ENCODE data around the gene ALOX5AP. TPM values are rescaled to one million over a fixed set of nuclear protein-coding genes. Genes with fewer than 3 reads are reported as not detected.

ALOX5AP gene
- total RNA-seq, 1 experiment from 2014 or later = not detected

GRCh38 chr13:30792285-30793000 is 57.1 kb downstream of the ALOX5AP start:
- no peak for DNase-seq (ENCODE audit: low spot score)
- TF ChIP-seq EZH2 (IDR thresholded peaks at IDR 0.05; ENCODE audit: borderline replicate concordance, low read depth, low read length, poor library complexity, severe bottlenecking) (no peak), CTCF (conservative IDR thresholded peaks at IDR 0.05; ENCODE audit: low read depth, low read length) (no peak)
- intact Hi-C loops (cut with micrococcal nuclease; ENCODE audit: unreplicated experiment) = no loop called here
- no peak overlapping the region for H3K4me3 ChIP-seq (ENCODE audit: low read depth, low read length, poor library complexity, severe bottlenecking)
- H3K9me3 ChIP-seq (ENCODE audit: low read depth, low read length, poor library complexity, severe bottlenecking) = no peaks in the 10 kb centered on the region
- CTCF ChIA-PET = interaction anchor here (0.8 kb wide), 1 partner anchor 117 kb away, joined by 3 read pairs; no protein-coding TSS in a partner anchor
- POLR2A ChIA-PET (ENCODE audit: low non-redundant PET) = interaction anchor here (0.7 kb wide), 1 partner anchor 218 kb away, joined by 4 read pairs; no protein-coding TSS in a partner anchor
- no peaks in the 10 kb centered on the region for H3K36me3 ChIP-seq (ENCODE audit: insufficient read depth, low read length, poor library complexity, severe bottlenecking)
- H3K27me3 ChIP-seq (replicated peaks; ENCODE audit: insufficient read depth, low read depth, low read length, poor library complexity) = no peaks in the 10 kb centered on the region
- H3K27ac ChIP-seq (ENCODE audit: low read depth, low read length, poor library complexity, severe bottlenecking) = no peak overlapping the region
- no TSS peak for BruUV-seq (replicated peaks)
- peaks cover 5% of the 10 kb centered on the region for H3K4me1 ChIP-seq (ENCODE audit: insufficient read depth, low read length, poor library complexity, severe bottlenecking)

- ChIA-PET CTCF (no interaction called here), POLR2A (ENCODE audit: low non-redundant PET) (no interaction called here)
- intact Hi-C loops (cut with micrococcal nuclease; ENCODE audit: unreplicated experiment) = loop anchor here (5.0 kb wide), 1 partner anchor 246 kb away; no protein-coding TSS in a partner anchor
- DNase-seq (ENCODE audit: low spot score) = peak; percentile 20
- Histone ChIP-seq H3K4me1 (ENCODE audit: insufficient read depth, low read length, poor library complexity, severe bottlenecking) (peaks cover 32% of the 10 kb centered on the region), H3K9me3 (ENCODE audit: low read depth, low read length, poor library complexity, severe bottlenecking) (no peaks in the 10 kb centered on the region), H3K27ac (ENCODE audit: low read depth, low read length, poor library complexity, severe bottlenecking) (no peak overlapping the region), H3K4me3 (ENCODE audit: low read depth, low read length, poor library complexity, severe bottlenecking) (peak overlapping the region; percentile 23), H3K27me3 (replicated peaks; ENCODE audit: insufficient read depth, low read depth, low read length, poor library complexity) (no peaks in the 10 kb centered on the region), H3K36me3 (ENCODE audit: insufficient read depth, low read length, poor library complexity, severe bottlenecking) (no peaks in the 10 kb centered on the region)
- no peak for TF ChIP-seq EZH2 (IDR thresholded peaks at IDR 0.05; ENCODE audit: borderline replicate concordance, low read depth, low read length, poor library complexity, severe bottlenecking)
- peak; percentile 21; the same call in 1 of the 2 replicates for TF ChIP-seq CTCF (conservative IDR thresholded peaks at IDR 0.05; ENCODE audit: low read depth, low read length)
- BruUV-seq (replicated peaks) = no TSS peak
These were observed 60.8 kb downstream of the ALOX5AP start for GRCh38 chr13:30796132-30796572.

- Histone ChIP-seq H3K4me3 (ENCODE audit: low read depth, low read length, poor library complexity, severe bottlenecking) (peak overlapping the region; percentile 23), H3K27me3 (replicated peaks; ENCODE audit: insufficient read depth, low read depth, low read length, poor library complexity) (no peaks in the 10 kb centered on the region), H3K4me1 (ENCODE audit: insufficient read depth, low read length, poor library complexity, severe bottlenecking) (peaks cover 35% of the 10 kb centered on the region), H3K36me3 (ENCODE audit: insufficient read depth, low read length, poor library complexity, severe bottlenecking) (no peaks in the 10 kb centered on the region), H3K27ac (ENCODE audit: low read depth, low read length, poor library complexity, severe bottlenecking) (no peak overlapping the region), H3K9me3 (ENCODE audit: low read depth, low read length, poor library complexity, severe bottlenecking) (no peaks in the 10 kb centered on the region)
- BruUV-seq (replicated peaks) = no TSS peak
- POLR2A ChIA-PET (ENCODE audit: low non-redundant PET) = no interaction called here
- CTCF ChIA-PET = no interaction called here
- intact Hi-C loops (cut with micrococcal nuclease; ENCODE audit: unreplicated experiment) = loop anchor here (5.0 kb wide), 1 partner anchor 245 kb away; no protein-coding TSS in a partner anchor
- peak; percentile 49 for DNase-seq (ENCODE audit: low spot score)
- TF ChIP-seq EZH2 (IDR thresholded peaks at IDR 0.05; ENCODE audit: borderline replicate concordance, low read depth, low read length, poor library complexity, severe bottlenecking) (no peak), CTCF (conservative IDR thresholded peaks at IDR 0.05; ENCODE audit: low read depth, low read length) (no peak)
These were observed 61.6 kb downstream of the ALOX5AP start for GRCh38 chr13:30796631-30797601.
